Lower leg skin (tissue), 4 donors: ENCODE data around the gene CAPN5. TPM values are rescaled to one million over a fixed set of nuclear protein-coding genes. Genes with fewer than 3 reads are reported as not detected.

Experiments
- DNase-seq, 2 donors: peaks; one replicate each; pipeline ENCODE4 v3.0.0-alpha.2; 2019; ENCODE audit warnings: low spot score in 2 of 2
- H3K4me3 ChIP-seq: fragments of 200-600 bp; sonication (generic); 2 replicates; pipeline ENCODE4 v1.5.1; 2017; ENCODE audit warnings: mild to moderate bottlenecking, low read depth; ENCODE audit not compliant: poor library complexity, severe bottlenecking
- POLR2A ChIP-seq, 2 donors: fragments of 450-650 bp; IDR thresholded peaks; one replicate each; pipeline ENCODE4 v1.6.1; 2016 to 2017; ENCODE audit warnings: antibody characterized with exemption in 2 of 2, mild to moderate bottlenecking in 1 of 2, moderate library complexity in 1 of 2
- WGBS, 2 donors: methylation state at CpG; one replicate each; pipeline ENCODE4 v1.1.5; 2018; 5-methylcytosine and 5-hydroxymethylcytosine counted together
- intact Hi-C: fragments of 100-400 bp; cut with DNase I; formaldehyde crosslinking; loops from one replicate; pipeline ENCODE4 v1.15.0; 2023; ENCODE audit warnings: low total_unique reads
- total RNA-seq, 4 donors: library from RNA; depleted of rRNA; stranded (reverse); fragments of >200 nt; gene quantifications; one replicate each; pipeline ENCODE4 v1.1.0, GENCODE V29; 2016
- TF ChIP-seq, protein P1 (sequence below), 3 donors: fragments of 450-650 bp; IDR thresholded peaks; one replicate each; pipeline ENCODE4 v1.5.1; 2016; ENCODE audit warnings: antibody characterized with exemption in 3 of 3, mild to moderate bottlenecking in 3 of 3, moderate library complexity in 2 of 3

CAPN5 gene
- total RNA-seq, 4 donors from 2014 or later = 0.38 to 1.9 (median 1.2) TPM

DNA sequence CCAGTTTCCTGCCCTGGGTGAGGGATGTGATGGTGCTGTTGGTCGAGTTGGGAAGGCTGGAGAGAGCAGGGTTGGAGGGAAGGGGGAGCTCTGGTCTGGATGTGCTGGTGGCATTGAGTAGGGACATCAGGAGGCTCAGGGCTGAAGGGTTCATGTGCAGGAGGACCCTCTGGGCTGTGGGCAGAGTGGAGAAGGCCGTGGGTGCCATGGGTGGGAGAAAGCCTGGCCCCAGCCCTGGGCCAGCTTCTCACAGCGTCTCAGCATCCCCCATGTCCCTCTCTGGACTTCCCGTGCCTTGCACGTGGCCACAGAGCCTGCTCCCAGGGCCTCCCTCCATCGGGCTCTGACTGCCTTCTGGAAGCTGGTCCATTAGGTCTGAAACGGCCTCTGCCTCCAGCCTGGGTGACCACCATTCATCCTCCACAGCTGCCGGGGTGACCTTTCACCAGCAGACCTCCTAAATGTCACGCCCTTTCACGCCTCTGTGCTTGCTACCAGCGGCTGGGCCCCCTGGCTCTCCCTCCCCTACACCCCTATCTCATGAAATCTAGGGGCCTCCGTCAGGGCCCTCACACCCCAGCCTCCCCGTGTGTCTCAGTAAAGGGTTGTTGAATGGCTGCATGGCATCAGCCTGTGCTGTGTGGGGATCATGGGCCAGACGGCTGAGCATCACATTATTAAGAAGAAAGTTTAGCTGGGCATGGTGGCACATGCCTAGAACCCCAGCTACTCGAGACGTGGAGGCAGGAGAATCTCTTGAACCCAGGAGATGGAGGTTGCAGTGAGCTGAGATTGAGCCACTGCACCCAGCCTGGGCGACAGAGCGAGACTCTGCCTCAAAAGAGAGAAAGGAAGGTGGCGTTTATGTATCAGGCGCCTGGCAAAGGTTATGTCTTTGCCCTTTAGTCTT lies 86.8 kb downstream of the CAPN5 start:
- WGBS, 2 donors = 79 to 87% methylated on average over 20 of the region's 20 CpGs
- H3K4me3 ChIP-seq = no peak overlapping the region
- intact Hi-C loops = no loop called here
- no peak for DNase-seq
- TF ChIP-seq, protein P1, sequence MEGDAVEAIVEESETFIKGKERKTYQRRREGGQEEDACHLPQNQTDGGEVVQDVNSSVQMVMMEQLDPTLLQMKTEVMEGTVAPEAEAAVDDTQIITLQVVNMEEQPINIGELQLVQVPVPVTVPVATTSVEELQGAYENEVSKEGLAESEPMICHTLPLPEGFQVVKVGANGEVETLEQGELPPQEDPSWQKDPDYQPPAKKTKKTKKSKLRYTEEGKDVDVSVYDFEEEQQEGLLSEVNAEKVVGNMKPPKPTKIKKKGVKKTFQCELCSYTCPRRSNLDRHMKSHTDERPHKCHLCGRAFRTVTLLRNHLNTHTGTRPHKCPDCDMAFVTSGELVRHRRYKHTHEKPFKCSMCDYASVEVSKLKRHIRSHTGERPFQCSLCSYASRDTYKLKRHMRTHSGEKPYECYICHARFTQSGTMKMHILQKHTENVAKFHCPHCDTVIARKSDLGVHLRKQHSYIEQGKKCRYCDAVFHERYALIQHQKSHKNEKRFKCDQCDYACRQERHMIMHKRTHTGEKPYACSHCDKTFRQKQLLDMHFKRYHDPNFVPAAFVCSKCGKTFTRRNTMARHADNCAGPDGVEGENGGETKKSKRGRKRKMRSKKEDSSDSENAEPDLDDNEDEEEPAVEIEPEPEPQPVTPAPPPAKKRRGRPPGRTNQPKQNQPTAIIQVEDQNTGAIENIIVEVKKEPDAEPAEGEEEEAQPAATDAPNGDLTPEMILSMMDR (IDR thresholded peaks at IDR 0.05) = no peak
- TF ChIP-seq POLR2A (IDR thresholded peaks at IDR 0.05) = no peak

DNA sequence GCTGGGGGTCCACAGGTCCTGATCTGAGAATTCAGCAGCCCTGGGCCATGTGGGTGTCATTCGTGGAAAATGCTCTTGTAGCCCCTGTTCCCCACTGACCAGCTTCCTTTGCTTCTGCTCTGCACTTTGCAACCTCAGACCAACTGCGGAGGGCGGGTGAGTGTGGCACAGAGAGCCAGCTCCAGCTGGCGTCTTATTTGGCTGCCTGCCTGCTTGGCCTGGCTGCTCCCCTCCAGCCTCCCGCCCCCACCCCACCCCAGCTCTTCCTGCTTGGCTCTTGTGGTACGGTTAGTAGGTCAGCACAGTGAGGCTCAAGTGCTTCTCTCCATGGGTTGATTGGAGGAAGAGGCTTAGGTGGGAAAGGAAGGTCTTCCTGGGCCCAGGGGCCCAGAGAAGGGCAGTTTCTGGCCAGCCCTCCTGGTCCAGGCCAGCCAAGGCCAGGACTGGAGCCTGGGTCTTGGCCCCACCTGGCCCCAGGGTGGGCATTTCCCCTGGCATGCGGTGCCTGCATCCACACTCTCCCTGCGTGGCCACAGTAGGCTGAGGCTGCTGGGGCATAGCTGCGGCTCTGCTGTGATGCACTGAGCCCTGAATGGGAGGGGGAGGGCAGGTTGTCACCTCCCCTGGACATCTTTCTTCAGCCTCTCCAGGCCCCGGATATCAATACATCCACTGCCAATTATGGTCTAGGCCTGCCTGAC lies 87.8 kb downstream of the CAPN5 start:
- intact Hi-C loops = no loop called here
- H3K4me3 ChIP-seq = no peak overlapping the region
- no peak for DNase-seq
- no peak for TF ChIP-seq POLR2A (IDR thresholded peaks at IDR 0.05)
- TF ChIP-seq, protein P1 (IDR thresholded peaks at IDR 0.05) = no peak
- WGBS, 2 donors = 52 to 53% methylated on average over 7 to 10 of the region's 10 CpGs

DNA sequence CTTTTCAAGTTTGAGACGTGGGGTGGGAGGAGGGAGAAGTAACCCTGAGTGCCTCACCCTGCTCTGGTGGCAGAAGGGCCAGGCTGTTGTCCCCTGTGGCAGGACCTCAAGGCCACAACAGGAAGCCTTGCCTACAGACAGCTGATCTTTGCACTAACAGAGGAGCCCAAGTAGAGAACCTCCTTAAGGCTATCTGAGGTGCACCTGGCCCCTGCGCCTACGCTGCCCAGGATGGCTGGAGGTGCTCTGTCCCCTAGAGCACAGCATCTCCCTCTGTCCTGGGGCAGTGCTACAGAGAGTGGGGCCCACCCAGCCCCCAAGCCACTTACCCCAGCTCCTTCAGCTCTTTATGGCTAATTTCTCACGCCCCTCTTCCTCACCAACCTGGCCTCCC lies 88.3 kb downstream of the CAPN5 start:
- no peak overlapping the region for H3K4me3 ChIP-seq
- 87 to 96% methylated on average over 3 to 4 of the region's 4 CpGs for WGBS, 2 donors
- intact Hi-C loops = no loop called here
- DNase-seq = no peak
- TF ChIP-seq, protein P1 (IDR thresholded peaks at IDR 0.05) = no peak
- no peak for TF ChIP-seq POLR2A (IDR thresholded peaks at IDR 0.05)

DNA sequence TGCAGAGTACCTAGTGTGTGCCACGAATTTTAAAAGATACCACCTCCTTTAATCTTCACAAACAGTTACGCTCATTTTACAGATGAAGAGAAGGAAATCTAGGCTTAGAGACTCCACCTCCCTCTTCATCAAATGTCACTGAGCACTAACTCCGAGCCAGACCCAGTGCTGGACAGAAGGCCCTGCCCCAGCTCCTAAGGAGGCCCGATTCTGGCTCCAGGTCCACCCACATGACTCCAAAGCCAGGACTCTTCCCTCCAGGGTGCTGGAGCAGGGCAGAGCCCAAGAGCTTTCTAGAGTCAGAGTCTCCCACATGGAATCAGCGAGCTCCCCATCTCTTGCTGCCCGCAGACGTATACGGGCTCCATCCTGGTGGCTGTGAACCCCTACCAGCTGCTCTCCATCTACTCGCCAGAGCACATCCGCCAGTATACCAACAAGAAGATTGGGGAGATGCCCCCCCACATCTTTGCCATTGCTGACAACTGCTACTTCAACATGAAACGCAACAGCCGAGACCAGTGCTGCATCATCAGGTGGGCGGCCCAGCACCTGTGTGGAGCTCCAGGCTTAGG lies 88.9 kb downstream of the CAPN5 start:
- TF ChIP-seq, protein P1 (IDR thresholded peaks at IDR 0.05) = no peak
- TF ChIP-seq POLR2A (IDR thresholded peaks at IDR 0.05) = no peak
- WGBS, 2 donors = 91% methylated on average over 13 of the region's 13 CpGs
- intact Hi-C loops = no loop called here
- no peak overlapping the region for H3K4me3 ChIP-seq
- no peak for DNase-seq

DNA sequence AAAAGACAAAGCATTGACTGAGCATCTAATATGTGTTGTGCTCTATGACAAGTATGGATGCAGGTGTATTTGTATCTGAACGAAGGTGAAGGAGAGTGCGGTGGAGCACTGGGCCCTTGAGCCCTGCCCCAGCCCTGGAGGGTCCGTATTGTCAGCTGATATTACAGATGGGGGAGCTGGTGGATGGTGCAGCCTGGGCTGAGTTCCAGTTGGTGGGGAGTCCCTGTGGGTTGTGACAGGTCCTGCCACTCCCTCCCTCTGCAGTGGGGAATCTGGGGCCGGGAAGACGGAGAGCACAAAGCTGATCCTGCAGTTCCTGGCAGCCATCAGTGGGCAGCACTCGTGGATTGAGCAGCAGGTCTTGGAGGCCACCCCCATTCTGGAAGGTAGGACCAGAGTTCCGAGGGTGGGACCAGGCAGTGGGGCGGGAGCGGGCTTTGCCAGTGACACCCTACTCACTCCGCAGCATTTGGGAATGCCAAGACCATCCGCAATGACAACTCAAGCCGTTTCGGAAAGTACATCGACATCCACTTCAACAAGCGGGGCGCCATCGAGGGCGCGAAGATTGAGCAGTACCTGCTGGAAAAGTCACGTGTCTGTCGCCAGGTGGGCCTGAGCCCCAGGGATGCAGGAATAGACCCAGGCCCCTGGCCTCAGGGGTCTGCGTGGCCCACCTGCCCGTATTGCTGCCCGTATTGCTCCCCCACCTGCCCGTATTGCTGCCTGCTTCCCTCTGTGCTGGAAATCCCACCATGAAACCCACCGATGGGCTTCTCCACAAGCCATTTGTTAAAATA lies 89.8 kb downstream of the CAPN5 start:
- no peak for DNase-seq
- TF ChIP-seq, protein P1 (IDR thresholded peaks at IDR 0.05) = no peak
- no peak for TF ChIP-seq POLR2A (IDR thresholded peaks at IDR 0.05)
- intact Hi-C loops = no loop called here
- H3K4me3 ChIP-seq = no peak overlapping the region
- WGBS, 2 donors = 92% methylated on average over 26 of the region's 26 CpGs
